DLD1 (cell line): ENCODE data around the gene GDAP2.

Source experiments
- in situ Hi-C: cut with HindIII; loops from 2 replicates; pipeline ENCODE4 v1.10.0; 2017; ENCODE audit warnings: low sequenced_read_pairs

The GDAP2 gene

GRCh38 chr1:117929343-117930172 is at the start of gene GDAP2, which contains the start of gene WDR3:
TSS of gene GDAP2 (minus strand) at chr1:117929621. CDS start at chr1:117920357, 9,264 bp downstream.
TSS of gene WDR3 (plus strand) at chr1:117929739. CDS start at chr1:117933320, 3,581 bp downstream.
- in situ Hi-C loops = no loop called here

GRCh38 chr1:117976381-117976780 is 47.0 kb upstream of the GDAP2 start:
- in situ Hi-C loops = no loop called here

- in situ Hi-C loops = no loop called here
Measured at GRCh38 chr1:117971777-117972176, 42.4 kb upstream of the GDAP2 start.

GRCh38 chr1:117970252-117970651 is 40.8 kb upstream of the GDAP2 start:
- in situ Hi-C loops = no loop called here

GRCh38 chr1:117967881-117968280 is 38.5 kb upstream of the GDAP2 start:
- in situ Hi-C loops = no loop called here

- in situ Hi-C loops = no loop called here
Measured at GRCh38 chr1:117967477-117967876, 38.1 kb upstream of the GDAP2 start.

GRCh38 chr1:117964290-117965038 is 35.0 kb upstream of the GDAP2 start:
- in situ Hi-C loops = no loop called here

GRCh38 chr1:117959364-117959763 is 29.9 kb upstream of the GDAP2 start:
- in situ Hi-C loops = no loop called here

- in situ Hi-C loops = no loop called here
Measured at GRCh38 chr1:117952386-117952785, 23.0 kb upstream of the GDAP2 start.

GRCh38 chr1:117942293-117942692 is 12.9 kb upstream of the GDAP2 start:
- in situ Hi-C loops = no loop called here

- in situ Hi-C loops = no loop called here
Measured at GRCh38 chr1:117933769-117934168, 4.3 kb upstream of the GDAP2 start.

- in situ Hi-C loops = no loop called here
Measured at GRCh38 chr1:117932576-117932975, 3.2 kb upstream of the GDAP2 start.

GRCh38 chr1:117930484-117930883 is 1.1 kb upstream of the GDAP2 start:
- in situ Hi-C loops = no loop called here

- in situ Hi-C loops = no loop called here
Measured at GRCh38 chr1:117930173-117930447, 689 bp upstream of the GDAP2 start.

GRCh38 chr1:117928881-117929342 is 509 bp downstream of the GDAP2 start:
- in situ Hi-C loops = no loop called here

GRCh38 chr1:117925981-117926380 is 3.4 kb downstream of the GDAP2 start:
- in situ Hi-C loops = no loop called here

- in situ Hi-C loops = loop anchor here (25.0 kb wide), 1 partner anchor 385 kb away; no protein-coding TSS in a partner anchor
Measured at GRCh38 chr1:117922717-117923116, 6.7 kb downstream of the GDAP2 start.

- in situ Hi-C loops = loop anchor here (25.0 kb wide), 1 partner anchor 385 kb away; no protein-coding TSS in a partner anchor
Measured at GRCh38 chr1:117921991-117922390, 7.4 kb downstream of the GDAP2 start.

- in situ Hi-C loops = loop anchor here (25.0 kb wide), 1 partner anchor 382 kb away; no protein-coding TSS in a partner anchor
Measured at GRCh38 chr1:117919376-117919775, 10.0 kb downstream of the GDAP2 start.

- in situ Hi-C loops = loop anchor here (25.0 kb wide), 1 partner anchor 374 kb away; no protein-coding TSS in a partner anchor
Measured at GRCh38 chr1:117911051-117911450, 18.4 kb downstream of the GDAP2 start.

GRCh38 chr1:117905019-117905418 is 24.4 kb downstream of the GDAP2 start:
- in situ Hi-C loops = loop anchor here (25.0 kb wide), 1 partner anchor 368 kb away; no protein-coding TSS in a partner anchor

- in situ Hi-C loops = loop anchor here (25.0 kb wide), 1 partner anchor 367 kb away; no protein-coding TSS in a partner anchor
Measured at GRCh38 chr1:117904485-117904884, 24.9 kb downstream of the GDAP2 start.
